Natural killer cell (primary cell): Measurements from ENCODE around the gene RPS6KL1. TPM values are rescaled to one million over a fixed set of nuclear protein-coding genes. Genes with fewer than 3 reads are reported as not detected.

Experiments used
- ATAC-seq, 3 donors: fragments of 150-1000 bp in 2 of 3; fragments of 200-7000 bp in 1 of 3; cut with Tn5 transposase; 1 replicate in 1 of 3; 2 replicates in 2 of 3; pipeline ENCODE4 v1.10.0; 2021; ENCODE audit warnings: mild to moderate bottlenecking in 2 of 3, moderate library complexity in 2 of 3
- DNase-seq, 2 donors: peaks; one replicate each; pipeline versions ENCODE4 v3.0.0 to v3.0.0-alpha.2; 2013 to 2021; ENCODE audit warnings: mixed read lengths in 1 of 2
- H3K27ac ChIP-seq: one replicate; pipeline ENCODE4 v1.5.1; 2013; ENCODE audit warnings: mild to moderate bottlenecking, low read length
- H3K27me3 ChIP-seq: one replicate; pipeline ENCODE4 v1.6.1; 2013; ENCODE audit warnings: low read length; ENCODE audit not compliant: control insufficient read depth, insufficient read depth
- H3K36me3 ChIP-seq: one replicate; pipeline ENCODE4 v1.6.1; 2013; ENCODE audit warnings: low read length; ENCODE audit not compliant: control insufficient read depth, insufficient read depth
- H3K4me1 ChIP-seq: one replicate; pipeline ENCODE4 v1.6.1; 2013; ENCODE audit warnings: low read length; ENCODE audit not compliant: control insufficient read depth, insufficient read depth
- H3K4me3 ChIP-seq: one replicate; pipeline ENCODE4 v1.5.1; 2013; ENCODE audit warnings: low read length
- H3K9me3 ChIP-seq: one replicate; pipeline ENCODE4 v1.6.1; 2013; ENCODE audit warnings: low read length; ENCODE audit not compliant: control insufficient read depth, insufficient read depth
- H3K27ac Mint-ChIP-seq, 2 donors: one replicate each; pipeline ENCODE4 v1.8.0; 2022; ENCODE audit warnings: mild to moderate bottlenecking in 2 of 2, mixed read lengths in 2 of 2, moderate library complexity in 1 of 2
- H3K27me3 Mint-ChIP-seq, 2 donors: one replicate each; pipeline ENCODE4 v1.8.0; 2022; ENCODE audit warnings: low read depth in 2 of 2, mixed read lengths in 2 of 2
- H3K36me3 Mint-ChIP-seq: one replicate; pipeline ENCODE4 v1.8.0; 2022; ENCODE audit warnings: mixed read lengths
- H3K4me1 Mint-ChIP-seq, 2 donors: one replicate each; pipeline ENCODE4 v1.8.0; 2022; ENCODE audit warnings: mixed read lengths in 2 of 2
- H3K4me3 Mint-ChIP-seq: one replicate; pipeline ENCODE4 v1.8.0; 2022; ENCODE audit warnings: mild to moderate bottlenecking, moderate library complexity, mixed read lengths
- H3K9me3 Mint-ChIP-seq, 2 donors: one replicate each; pipeline ENCODE4 v1.8.0; 2022; ENCODE audit warnings: mixed read lengths in 2 of 2
- CTCF ChIP-seq: fragments of 200-600 bp; IDR thresholded peaks from one replicate; pipeline ENCODE4 v1.8.0; 2022; ENCODE audit warnings: antibody characterized with exemption
- WGBS: methylation state at CpG from one replicate; pipeline ENCODE4 v1.1.7; 2013; ENCODE audit warnings: missing lambda C conversion rate; ENCODE audit not compliant: insufficient coverage; 5-methylcytosine and 5-hydroxymethylcytosine counted together
- intact Hi-C: fragments of 100-400 bp; cut with micrococcal nuclease; formaldehyde crosslinking; loops from one replicate; pipeline ENCODE4 v1.14.2; 2022
- total RNA-seq, 4 donors: library from RNA; stranded (reverse); fragments of 120-200 nt in 1 of 4; gene quantifications; one replicate each; pipeline versions ENCODE4 v1.2.3 to v1.2.4, GENCODE V29; 2013 to 2022

RPS6KL1 gene
- total RNA-seq, 3 donors from 2014 or later (not counting 1 experiment from before 2014, with no cell fraction given) = 1.9 to 7.9 (median 2.9) TPM

- Mint-ChIP-seq H3K4me3 (no peak overlapping the region), H3K27me3 (no peaks in the 10 kb centered on the region), H3K4me1 (peaks cover 29 to 33% of the 10 kb centered on the region in 2 donors), H3K36me3 (no peaks in the 10 kb centered on the region), H3K27ac (no peak overlapping the region), H3K9me3 (no peaks in the 10 kb centered on the region)
- H3K4me1 ChIP-seq = peaks cover 33% of the 10 kb centered on the region
- ATAC-seq (no peak), DNase-seq (no peak)
- intact Hi-C loops = no loop called here
- H3K36me3 ChIP-seq = no peaks in the 10 kb centered on the region
- no peaks in the 10 kb centered on the region for H3K9me3 ChIP-seq
- H3K4me3 ChIP-seq = no peak overlapping the region
- WGBS = 99% methylated on average over 4 of the region's 4 CpGs
- H3K27ac ChIP-seq = no peak overlapping the region
- no peak for TF ChIP-seq CTCF
- H3K27me3 ChIP-seq = no peaks in the 10 kb centered on the region
Observed at GRCh38 chr14:74871819-74872218, 51.2 kb downstream of the RPS6KL1 start.

GRCh38 chr14:74868739-74869138 lies 54.3 kb downstream of the RPS6KL1 start:
- Mint-ChIP-seq H3K36me3 (no peaks in the 10 kb centered on the region), H3K27ac (peak overlapping the region; percentile 82), H3K4me1 (peaks cover 22 to 24% of the 10 kb centered on the region in 2 donors), H3K27me3 (no peaks in the 10 kb centered on the region), H3K9me3 (no peaks in the 10 kb centered on the region), H3K4me3 (no peak overlapping the region)
- intact Hi-C loops = loop anchor here (10.0 kb wide), 1 partner anchor 136 kb away; the partner anchor contains the start of gene EIF2B2
- no peak for DNase-seq
- no peak overlapping the region for H3K27ac ChIP-seq
- WGBS = 95% methylated on average over 7 of the region's 8 CpGs
- no peaks in the 10 kb centered on the region for H3K9me3 ChIP-seq
- peaks cover 14% of the 10 kb centered on the region for H3K4me1 ChIP-seq
- TF ChIP-seq CTCF = no peak
- no peak overlapping the region for H3K4me3 ChIP-seq
- H3K27me3 ChIP-seq = no peaks in the 10 kb centered on the region
- H3K36me3 ChIP-seq = no peaks in the 10 kb centered on the region
- no peak for ATAC-seq

- H3K4me1 Mint-ChIP-seq = peaks cover 21 to 22% of the 10 kb centered on the region in 2 donors
Observed at GRCh38 chr14:74867673-74868072, 55.4 kb downstream of the RPS6KL1 start.

More at GRCh38 chr14:74867673-74868072, 55.4 kb downstream of the RPS6KL1 start:
- H3K9me3 Mint-ChIP-seq = no peaks in the 10 kb centered on the region
- H3K36me3 ChIP-seq = no peaks in the 10 kb centered on the region
- no peak for TF ChIP-seq CTCF
- H3K9me3 ChIP-seq = no peaks in the 10 kb centered on the region
- intact Hi-C loops = loop anchor here (10.0 kb wide), 1 partner anchor 137 kb away; the partner anchor contains the start of gene EIF2B2
- no peaks in the 10 kb centered on the region for H3K36me3 Mint-ChIP-seq
- H3K27ac Mint-ChIP-seq = peak overlapping the region; percentile 82
- peak overlapping the region; percentile 67 for H3K4me3 Mint-ChIP-seq
- peaks cover 14% of the 10 kb centered on the region for H3K4me1 ChIP-seq
- H3K27me3 ChIP-seq = no peaks in the 10 kb centered on the region
- 13% methylated on average over 5 of the region's 5 CpGs for WGBS
- no peaks in the 10 kb centered on the region for H3K27me3 Mint-ChIP-seq
- peak; percentile 82 to 98 (median 97) for ATAC-seq
- DNase-seq = peak; percentile 41 to 61
- peak overlapping the region; percentile 69 for H3K27ac ChIP-seq
- no peak overlapping the region for H3K4me3 ChIP-seq
